ENCODE measurements around the gene ASB5.
"Not testable (repeated sequence)": the region's sequence is repeated elsewhere in the genome, so short reads cannot be mapped to it uniquely, and the experiment has no call there.

The ASB5 gene, protein sequence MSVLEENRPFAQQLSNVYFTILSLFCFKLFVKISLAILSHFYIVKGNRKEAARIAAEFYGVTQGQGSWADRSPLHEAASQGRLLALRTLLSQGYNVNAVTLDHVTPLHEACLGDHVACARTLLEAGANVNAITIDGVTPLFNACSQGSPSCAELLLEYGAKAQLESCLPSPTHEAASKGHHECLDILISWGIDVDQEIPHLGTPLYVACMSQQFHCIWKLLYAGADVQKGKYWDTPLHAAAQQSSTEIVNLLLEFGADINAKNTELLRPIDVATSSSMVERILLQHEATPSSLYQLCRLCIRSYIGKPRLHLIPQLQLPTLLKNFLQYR

DNA sequence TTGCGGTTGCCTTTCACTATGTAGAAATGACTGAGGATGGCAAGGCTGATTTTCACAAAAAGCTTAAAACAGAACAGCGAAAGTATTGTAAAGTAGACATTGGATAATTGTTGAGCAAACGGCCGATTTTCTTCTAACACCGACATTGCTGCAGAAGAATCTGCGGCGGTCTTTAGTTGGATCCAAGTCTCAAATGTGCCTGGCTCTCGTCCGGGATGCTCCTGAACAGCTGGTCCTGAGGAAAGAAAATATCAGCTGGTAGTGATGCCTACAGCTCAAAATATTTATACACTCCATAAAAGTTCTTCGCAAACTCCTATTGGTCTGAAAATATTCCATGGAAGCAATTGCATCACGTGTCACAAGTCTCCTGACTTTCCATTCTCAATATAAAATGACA lies at the start of gene ASB5:
Gene ASB5 (minus strand): TSS at position 260 of the 400 bp plus-strand sequence. CDS start 114 bp downstream, at position 146.
- DNase-seq = no peak

DNA sequence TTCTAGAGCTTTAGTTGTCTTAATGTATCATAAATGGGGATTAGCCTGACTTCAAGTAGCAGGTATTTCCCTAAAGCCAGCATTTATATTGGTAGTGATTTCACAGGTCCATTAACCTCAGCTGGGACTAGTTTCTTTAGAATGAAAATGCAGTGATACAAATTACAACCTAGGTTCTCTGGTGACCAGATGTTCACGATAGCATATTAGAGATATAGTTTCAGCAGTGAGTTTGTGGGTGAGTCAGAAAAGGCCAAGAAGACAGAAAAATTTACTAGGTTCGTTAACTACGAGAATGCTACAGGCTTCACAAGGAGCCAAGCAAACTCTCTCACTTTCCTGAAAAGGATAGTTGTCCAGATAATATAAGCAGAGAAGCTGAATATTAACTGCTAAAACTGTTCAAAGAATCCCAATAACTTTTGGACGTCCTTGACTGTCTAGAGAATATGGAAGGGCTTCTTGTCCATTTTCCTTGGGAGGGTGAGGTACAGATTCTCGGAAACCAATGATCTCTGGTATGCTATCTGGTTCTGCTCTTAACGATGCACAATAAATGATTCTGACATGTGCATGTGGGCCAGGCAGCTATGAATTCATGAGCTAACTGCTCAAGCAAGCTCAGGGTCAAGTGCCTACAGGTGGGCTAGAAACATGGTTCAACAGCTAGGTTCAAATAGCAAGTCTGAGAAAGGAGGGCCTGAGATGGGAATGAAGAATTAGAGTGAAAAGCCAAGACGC lies 44.7 kb upstream of the ASB5 start:
- no peak for DNase-seq

DNA sequence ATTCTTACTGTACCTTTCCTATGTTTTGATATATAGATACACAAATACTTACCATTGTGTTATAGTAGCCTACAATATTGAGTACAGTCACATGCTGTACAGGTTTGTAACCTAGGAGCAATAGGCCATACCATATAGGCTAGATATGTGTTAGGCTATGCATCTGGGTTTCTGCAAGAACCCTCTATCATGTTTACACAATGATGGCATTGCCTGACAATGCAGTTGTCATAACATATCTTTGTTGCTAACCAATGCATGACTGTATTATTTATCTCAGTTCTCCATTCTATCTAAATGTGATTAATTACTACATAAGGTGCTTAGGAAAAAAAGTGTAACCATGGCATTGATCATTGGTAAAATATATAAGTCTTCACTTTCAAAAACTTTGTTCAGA lies 40.8 kb upstream of the ASB5 start:
- no peak for DNase-seq

DNA sequence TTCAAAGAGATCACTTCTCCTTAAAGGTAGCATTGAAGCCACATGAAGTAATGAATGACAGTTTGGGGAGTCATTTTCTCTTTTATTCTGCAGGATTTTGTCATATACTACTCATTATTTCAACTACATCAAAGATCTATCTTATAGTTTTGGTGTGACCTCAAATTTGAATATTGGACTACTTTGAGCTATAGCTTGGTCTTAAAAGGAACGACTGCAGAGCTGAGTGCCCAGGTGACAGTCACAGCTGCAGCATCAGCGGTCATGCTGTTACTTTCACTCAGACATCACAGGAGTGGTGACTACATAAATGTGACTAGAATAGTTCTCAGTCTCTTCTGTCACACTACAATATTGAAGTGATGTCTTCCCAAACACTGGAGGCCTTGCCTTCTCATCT lies 40.0 kb upstream of the ASB5 start:
- no peak for DNase-seq

DNA sequence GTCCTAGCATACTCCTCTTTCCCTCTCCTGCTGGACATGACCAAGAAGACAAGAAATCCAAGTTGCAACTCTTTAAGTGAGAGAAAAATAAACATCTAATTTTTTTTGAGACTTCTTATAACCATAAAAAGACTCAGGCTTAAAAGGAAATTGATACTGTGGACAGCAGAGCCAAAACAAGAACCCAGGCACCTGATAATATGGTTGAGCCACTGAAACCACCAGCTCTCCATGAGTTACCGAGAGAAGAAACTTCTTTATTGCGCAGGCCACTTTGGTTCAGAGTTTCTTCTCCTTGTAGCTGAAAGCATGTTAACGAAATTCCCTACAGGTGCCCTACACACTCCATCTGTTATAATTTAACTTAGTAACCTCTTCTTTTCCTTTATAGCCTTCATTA lies 39.4 kb upstream of the ASB5 start:
- DNase-seq = no peak

DNA sequence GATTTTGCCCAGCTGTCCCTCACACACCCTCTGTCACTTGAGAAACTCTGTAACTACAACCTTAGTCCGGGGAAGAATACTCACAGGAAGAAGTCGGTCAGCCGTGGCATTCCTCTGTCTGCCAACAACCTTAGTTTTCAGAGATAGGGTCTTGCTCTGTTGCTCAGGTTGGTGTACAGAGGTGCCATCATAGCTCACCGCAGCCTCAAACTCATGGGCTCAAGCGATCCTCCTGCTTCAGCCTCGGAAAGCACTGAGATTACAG lies 38.6 kb upstream of the ASB5 start:
- no peak for DNase-seq

DNA sequence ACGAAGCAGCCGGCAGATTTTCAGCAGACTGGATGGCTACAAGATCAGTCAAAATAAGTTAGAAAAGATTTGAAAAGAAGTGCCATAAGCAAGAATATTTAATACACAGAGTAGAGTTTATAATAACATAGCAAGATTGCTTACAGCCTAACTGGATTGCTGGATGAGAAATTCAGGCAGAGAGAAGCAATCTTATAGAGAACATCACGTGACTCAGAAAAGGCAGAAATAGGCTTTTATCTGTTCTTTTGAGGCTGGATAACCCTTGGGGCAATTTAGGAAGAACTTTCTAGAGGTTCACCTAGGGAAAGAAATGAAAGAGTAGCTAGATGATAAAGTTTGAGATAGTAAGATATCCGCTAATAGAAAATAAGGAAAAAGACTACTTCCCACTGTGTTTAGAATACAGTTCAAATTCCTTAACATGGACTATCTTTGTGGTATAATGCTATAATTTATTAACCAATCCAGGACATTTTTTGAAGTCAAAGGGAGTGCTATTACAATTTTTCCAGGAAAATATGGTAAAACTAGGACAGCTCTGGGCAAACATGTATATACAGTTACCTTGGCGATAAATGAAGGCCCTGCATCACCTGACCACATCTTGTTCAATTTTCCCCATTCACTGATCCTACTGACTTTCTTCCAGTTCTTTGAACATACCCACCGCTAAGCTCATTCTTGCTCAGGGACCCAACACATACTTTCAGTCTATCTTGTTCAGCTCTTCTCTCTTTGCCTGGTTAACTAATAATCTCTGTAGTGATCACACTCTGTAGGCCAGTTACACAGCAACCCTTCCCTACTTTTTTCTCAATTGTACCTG lies 38.0 kb upstream of the ASB5 start:
- no peak for DNase-seq

DNA sequence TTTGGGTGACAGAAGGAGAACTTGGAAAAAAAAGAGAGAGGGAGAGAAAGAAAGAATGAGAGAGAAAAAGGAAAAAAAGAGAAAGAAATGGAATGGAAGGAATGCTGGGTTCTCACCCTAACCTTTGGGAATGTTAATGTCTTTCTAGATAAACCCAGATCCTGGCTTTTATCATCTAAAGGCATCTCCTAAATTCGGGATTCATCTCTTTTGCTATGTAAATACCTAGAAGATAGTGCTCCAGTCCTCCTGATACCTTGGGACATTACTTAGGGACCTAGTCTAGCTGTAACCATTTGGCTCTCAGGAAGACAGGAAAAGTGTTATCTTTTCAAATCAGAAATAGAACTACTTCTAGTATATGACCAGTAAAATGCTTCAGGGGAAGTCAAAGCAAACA lies 34.9 kb upstream of the ASB5 start:
- no peak for DNase-seq

DNA sequence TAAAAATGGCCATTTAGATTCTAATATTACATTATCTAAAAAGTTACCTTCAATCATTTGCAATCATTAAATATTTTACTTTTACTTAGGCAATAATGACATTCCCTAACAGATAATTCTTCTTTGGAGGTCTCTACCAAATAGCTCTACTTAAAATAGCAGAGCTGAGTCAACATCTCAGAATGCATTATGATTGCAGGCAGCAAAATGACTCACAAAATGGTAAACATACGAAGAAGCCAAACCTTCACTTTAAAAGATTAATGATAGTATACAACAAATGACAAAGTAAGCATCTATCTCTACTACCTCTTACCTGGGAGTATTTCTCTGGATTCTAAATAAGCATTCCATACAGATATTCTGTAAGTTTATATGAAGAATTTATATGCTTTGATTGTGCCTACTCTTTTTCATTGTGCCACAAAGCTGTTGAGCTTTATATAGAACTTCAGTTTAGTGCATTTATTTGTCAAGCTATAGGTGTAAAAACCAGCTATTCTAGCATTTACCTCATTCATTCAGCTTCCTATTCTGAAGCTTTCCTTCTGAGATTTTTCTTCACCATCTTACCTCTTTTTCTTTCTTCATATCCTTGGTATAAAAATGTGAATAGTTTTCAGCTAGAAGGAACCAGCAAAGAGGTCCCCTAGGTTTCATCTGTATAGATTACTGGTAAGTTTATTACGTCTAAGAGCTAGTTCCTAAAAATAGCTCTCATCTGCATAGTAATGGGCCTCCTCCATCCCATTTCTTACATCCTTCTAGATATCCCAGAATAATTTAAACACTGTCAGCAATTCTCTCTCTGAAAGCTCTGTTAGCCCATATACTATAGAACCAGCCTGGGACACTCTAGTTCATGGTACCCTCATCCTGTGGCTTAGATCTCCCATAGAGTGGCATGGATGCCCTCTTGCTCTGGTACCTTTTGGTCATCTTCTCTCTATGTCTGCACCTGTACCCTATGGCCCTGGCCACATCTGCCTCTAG lies 33.6 kb upstream of the ASB5 start:
- DNase-seq = no peak

DNA sequence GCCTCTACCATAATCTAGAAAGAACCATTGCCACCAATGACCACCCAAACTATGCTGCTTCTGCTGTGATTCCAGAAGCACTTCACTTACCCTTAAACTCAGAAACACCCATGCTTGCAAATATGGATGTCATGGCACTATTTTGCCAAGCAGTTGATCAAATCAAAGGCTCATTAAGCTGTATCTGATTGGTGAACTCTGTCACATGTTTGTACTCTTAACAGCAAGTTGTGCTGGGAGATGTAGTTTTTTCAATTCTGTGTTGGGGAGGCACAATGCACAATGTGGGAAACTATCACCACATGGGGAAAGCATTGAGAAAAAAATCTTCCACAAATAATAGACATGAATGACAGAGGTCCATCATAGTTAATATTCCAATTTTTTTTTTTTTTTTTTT lies 31.5 kb upstream of the ASB5 start:
- DNase-seq = no peak

DNA sequence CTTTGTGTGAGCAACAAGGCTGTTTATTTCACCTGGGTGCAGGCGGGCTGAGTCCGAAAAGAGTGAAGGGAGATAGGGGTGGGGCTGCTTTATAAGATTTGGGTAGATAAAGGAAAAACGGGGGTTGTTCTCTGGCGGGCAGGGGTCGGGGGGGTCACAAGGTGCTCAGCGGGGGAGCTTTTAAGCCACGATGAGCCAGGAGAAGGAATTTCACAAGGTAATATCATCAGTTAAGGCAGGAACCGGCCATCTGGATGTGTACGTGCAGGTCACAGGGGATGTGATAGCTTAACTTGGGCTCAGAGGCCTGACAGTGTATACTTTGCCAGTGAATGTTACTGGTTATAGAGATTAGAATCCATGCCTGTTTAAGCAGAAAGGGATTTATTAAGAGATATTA lies 31.0 kb upstream of the ASB5 start:
- DNase-seq = no peak

DNA sequence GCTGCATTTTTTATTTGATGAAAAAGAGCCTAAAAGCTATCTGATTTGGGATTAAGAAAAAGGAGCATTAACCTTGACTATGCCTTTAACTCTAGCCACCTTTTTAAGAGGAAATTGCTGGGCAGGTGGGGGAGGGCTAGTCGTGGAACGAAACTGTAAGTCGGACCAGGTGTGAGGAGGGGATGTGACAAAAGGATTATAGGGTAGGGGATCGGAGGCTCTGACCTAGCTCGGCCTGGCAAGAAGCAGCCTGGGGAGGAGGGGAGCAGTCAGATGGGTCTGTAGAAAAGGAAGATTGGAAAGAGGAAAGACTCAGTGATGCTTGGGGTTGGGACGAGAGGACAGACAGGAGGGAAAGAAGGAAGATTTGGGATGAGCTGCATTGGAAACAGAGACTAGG lies 29.6 kb upstream of the ASB5 start:
- DNase-seq = no peak

DNA sequence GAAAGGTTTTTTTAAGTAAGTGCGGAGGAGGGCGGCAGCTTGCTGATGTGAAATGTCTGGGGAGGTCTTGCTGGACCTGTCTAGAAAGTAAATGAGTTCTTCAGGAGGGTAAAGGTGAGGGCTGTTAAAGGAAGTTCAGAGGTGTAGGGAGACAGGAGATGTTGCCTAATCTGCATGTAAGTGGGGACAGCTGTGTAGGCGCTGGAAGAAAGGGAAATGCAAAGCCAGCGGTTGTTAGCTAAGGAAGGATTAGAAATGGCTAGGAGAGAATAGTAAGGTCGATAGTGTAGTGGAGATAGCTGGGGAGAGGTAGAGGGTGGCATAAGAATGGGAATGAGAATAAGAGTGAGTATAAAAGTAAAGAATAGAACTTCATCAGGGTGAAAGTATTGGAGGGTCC lies 26.9 kb upstream of the ASB5 start:
- DNase-seq = not testable (repeated sequence)

DNA sequence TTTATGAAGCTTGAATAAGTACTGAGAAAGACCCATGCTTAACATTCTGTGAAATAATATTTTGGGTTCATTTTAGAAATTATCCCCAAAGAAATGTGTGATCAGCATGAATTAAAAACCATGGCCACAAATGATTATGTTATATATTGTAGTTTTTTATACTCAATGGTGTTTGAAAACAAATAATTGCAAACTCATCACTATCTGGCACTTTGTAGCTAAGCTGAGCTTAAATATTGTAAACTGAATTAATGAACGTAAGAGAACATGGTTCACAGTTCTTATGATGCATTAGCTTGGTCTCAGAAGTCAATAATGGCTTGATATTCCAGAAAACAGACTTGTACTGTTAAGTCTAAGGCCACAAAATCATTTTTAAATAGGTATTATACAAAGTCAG lies 24.6 kb upstream of the ASB5 start:
- DNase-seq = no peak

DNA sequence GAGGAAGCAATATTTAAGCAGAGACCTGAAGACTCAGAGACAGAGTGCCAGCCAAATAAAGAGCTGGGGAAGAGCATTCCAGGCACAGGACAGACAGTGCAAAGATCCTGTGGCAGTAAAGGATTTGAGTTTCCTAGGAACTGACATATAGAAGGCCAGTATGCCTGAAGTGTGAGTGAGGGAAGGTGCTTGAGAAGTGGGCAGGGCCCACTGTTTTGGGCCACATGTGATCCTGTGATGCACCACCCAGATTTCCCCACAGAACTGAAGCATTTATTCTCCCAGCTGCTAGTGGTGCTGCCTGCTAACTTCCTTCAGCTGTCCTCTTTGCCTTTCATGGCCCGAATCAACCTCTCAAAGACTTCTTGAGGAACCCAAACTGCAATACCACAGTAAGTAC lies 23.9 kb upstream of the ASB5 start:
- no peak for DNase-seq

DNA sequence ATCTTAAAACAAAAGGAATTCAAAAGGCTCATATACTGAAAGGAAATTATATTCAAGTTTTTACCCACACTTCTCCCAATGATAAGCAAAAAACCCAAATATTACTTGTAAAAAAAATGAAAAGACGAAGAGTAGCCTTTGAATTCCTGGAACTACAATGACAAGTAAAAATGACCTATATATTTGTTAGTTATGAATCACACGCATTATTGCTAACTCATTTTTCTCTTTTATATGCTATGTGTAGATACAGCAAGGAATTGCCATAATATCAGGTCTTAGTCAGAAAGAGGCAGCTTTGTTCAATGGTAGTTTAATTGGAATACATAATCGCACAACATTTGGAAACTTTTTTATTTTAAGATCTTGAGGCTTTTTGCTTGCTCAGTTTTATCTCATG lies 22.7 kb upstream of the ASB5 start:
- no peak for DNase-seq

DNA sequence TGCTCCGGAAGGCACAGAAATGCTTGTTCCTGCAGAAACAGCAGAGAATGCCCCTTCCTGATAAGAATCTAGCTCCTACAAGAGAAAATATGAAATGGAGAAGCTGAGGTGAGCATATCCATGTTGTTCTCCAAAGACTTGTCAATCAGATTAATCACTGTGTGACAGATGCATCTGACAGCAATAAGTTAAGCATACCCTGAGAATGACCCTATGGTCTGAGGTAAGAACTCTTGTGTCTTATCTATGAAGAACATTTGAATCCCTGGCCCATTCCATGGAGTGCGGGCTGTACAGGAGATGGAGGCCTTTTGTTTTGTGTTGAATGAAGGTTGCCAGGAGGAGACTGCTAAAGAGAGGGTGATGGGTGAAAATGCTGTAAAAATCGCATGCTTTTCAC lies 21.5 kb upstream of the ASB5 start:
- DNase-seq = no peak

DNA sequence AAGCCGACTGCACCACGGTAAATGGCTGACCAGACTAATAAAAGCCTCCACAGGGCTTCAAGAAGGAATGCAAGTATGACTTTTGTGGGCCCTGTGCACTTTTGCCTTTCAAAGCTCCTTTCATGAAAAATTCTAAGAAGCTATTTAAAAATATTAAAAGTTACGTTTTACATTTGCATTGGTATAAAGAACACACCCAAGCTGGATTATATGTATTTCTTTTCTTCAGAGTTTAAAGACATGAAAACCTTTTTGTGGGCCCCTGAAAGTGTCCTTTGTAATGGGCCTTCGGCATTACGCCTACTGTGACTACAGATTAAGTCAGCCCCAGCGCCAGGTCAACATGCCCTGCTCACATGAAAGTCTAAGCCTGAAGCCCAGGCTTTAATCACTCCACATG lies 20.5 kb upstream of the ASB5 start:
- DNase-seq = no peak

DNA sequence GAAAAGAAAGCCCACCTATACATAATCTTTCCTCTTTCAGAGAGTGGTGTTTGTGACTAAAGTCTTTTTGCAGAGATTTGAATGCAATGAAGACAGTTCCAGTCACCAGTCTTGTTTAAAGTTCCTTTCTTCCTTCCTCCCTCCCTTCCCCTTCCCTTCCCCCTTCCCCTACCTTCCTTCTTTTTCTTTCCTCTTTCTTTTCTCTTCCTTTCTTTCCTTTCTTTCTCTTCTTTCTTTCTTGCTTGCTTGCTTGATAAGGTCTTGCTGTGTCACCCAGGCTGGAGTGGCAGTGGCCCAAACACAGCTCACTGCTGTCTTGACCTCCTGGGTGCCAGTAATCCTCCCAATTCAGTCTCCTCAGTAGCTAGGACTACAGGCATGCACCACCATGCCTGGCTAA lies 19.0 kb upstream of the ASB5 start:
- no peak for DNase-seq

DNA sequence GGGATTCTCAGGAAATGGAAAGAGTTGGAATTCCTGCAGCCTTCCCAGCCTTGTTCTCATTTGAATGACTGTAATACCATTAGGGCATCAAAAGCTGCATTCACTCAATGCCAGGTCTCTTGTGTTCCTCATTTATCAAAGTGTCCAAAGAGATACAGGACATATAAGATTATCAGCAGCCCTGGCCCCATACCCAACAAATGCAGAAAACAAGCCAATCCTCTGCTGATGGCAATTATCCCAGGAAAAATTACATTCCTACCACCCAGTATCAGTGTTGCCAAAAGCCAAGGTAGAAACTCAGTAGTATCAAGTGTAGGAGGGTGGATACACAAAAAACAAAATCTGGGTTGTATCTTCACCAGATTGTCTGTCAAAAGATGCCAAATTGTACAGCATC lies 18.5 kb upstream of the ASB5 start:
- no peak for DNase-seq

DNA sequence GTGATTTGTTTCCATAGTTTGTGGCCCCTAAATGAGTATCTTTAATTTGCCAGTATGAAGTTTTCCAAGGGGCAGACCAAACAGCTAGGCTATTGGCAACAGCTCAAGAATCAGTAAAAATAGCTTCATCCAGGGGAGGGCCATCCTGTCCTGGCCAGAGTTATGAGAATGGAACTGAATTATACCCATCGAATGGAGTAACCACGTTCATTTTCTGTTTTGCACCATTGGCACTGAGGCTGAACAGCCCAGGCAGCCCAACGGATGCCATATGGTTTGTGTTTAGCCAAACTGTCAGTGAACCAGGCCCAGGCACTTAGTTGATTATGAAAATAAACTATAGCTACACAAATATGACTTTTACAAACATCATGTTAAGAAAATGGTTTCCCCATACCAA lies 17.7 kb upstream of the ASB5 start:
- no peak for DNase-seq

DNA sequence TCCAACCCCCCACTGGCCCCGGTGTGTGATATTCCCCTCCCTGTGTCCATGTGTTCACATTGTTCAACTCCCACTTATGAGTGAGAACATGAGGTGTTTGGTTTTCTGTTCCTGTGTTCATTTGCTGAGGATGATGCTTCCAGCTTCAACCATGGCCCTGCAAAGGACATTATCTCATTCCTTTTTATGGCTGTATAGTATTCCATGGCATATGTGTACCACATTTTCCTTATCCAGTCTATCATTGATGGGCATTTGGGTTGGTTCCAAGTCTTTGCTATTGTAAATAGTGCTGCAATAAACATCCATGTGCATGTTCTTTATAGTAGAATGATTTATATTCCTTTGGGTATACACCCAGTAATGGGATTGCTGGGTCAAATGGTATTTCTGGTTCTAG lies 10.5 kb upstream of the ASB5 start:
- not testable (repeated sequence) for DNase-seq

All from NCI-H1694 treated with DMSO at 0.1 percent for 48 hours (cell line).